GDM1 (cell line): ENCODE data around the gene CNN1.
A peak's percentile ranks its signal among the peaks of the same experiment; 100 is the strongest.
"Not testable (repeated sequence)": the region's sequence is repeated elsewhere in the genome, so short reads cannot be mapped to it uniquely, and the experiment has no call there.

Experiments used
- DNase-seq: peaks from one replicate; lab custom pipeline; 2025; lab: John Stamatoyannopoulos, UW

The CNN1 gene

DNA sequence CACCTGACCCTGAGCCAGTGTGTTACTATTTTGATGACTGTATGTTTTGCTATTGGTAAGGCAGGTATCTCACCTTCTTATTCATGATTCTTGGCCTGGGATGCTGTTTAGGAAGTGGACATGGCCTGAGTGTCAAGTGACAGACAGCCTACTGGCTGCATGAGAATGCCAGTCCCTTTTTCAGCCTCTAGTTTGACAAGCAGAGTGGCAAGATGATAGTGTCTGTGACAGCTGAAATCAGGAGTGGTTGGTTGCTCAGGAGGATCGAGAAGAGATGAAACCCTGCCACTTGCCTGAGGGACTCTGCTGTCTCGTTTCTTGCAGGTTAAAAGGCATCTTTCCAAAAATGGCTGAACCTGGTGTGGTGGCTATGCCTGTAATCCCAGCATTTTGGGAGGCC is 27.5 kb downstream of the CNN1 start:
- DNase-seq = no peak

DNA sequence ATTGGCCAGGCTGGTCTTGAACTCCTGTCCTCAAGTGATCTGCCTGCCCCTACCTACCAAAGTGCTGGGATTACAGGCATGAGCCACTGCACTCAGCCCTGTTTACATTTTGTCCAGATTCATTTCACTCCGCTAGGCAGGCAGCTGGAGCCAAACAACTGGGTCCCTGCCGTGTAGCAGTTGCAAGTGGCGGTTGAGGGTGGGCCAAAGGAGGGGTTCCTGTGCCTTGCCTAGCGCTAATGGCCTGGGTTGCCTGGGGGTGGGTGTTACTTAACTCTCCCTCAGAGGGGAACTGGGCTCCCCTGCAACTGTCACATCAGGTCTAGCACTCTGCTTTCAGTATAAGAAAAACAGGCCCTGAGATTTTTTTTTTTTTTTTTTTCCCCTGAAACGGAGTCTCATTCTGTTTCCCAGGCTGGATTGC is 31.4 kb downstream of the CNN1 start:
- no peak for DNase-seq

DNA sequence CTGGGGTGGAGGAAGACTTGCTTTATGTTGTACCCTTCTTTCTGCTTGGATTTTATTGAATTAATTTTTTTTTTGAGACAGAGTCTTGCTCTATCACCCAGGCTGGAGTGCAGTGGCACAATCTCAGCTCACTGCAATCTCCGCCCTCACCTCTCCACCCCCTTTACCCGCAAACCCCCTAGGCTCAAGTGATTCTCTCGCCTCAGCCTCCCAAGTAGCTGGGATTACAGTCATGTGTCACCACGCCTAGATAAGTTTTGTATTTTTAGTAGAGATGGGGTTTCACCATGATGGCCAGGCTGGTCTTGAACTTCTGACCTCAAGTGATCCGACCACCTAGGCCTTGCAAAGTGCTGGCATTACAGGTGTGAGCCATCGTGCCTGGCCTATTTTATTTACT is 34.7 kb downstream of the CNN1 start:
- not testable (repeated sequence) for DNase-seq

DNA sequence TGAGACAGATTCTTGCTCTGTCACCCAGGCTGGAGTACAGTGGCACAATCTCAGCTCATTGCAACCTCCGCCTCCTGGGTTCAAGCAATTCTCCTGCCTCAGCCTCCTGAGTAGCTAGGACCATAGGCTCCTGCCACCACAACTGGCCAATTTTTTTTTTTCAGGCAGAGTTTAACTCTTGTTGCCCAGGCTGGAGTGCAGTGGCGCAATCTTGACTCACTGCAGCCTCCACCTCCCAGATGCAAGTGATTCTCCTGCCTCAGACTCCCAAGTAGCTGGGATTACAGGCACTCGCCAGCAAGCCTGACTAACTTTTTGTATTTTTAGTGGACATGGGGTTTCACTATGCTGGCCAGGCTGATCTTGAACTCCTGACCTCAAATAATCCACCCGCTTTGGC is 35.1 kb downstream of the CNN1 start:
- not testable (repeated sequence) for DNase-seq

DNA sequence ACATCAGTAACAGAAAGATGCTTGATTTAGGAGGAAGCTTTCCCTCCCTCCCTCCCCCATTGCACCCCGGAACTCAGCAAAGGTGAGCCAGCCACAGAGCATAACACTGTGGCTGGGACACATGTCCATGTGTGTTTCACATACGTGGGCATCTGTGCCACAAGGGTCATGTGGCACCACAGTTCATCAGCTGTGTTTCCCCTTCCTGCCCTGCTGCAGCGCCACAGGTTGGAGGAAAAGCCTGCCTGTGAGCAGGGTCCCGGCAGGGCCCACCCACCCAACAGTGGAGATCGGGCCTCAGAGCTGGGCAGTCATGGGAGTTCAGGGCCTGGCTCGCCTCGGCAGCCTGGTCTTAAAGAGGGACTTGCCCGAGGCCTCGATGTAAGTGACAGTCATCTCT is 36.0 kb downstream of the CNN1 start:
- no peak for DNase-seq

DNA sequence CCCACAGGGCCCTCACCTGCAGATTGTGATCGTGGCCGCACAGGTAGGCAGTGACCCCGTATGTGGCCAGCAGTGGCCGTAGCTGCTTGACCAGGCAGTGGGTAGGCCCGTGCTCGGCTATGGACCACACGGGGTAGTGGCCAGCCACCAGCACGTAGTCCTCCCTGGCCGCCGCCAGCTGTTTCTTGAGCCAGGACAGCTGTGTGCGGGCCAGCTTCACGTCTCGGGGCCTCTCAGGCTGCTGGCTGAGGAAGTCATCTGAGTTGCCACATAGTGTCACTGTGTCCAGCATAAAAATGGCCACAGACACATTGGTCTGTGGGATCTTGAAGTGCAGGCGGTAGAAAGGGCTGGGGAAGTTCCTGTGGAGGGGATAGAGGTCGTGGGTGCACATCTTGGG is 37.6 kb downstream of the CNN1 start:
- no peak for DNase-seq

DNA sequence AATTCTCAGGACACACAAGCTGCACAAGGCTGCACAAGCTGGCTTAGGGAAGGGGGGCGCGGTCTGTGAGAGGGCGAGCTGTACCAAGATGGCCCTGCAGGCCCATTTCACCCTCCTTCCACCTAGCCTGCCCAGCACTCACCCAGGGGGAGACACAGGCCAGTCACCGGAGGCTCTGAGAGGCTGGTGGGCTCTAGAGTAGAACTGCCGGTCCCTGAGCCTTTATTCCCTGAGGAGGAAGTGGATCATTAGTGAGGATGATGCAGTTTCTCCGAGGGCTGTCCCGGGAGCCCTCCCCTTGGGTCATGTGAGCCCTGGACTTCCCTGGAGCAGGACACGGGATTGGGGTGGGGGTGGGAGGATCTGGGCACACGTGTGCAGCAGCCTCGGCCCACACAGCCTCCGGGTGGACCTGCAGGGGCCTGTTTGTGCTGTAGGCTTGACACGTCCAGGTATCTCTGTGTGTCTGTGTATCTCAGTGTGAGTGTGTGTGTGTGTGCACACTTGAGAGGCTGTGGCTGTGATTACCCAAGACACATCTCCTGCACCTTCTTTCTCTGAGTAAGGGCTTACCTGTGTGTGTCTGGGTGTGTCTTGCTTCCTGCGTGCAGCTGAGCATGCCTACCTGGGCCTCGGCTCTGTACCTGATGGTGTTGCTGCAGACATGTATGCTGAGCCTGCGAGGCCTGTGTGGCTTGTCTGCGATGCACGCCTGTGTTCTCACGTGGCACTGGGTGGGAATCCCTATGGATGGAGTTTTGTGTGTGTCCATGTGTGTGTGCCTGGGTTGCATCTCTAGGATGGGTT is 39.0 kb downstream of the CNN1 start, which contains the start of gene ACP5:
TSS of gene ACP5 (minus strand) at position 195 of the 807 bp plus-strand sequence. CDS start 328 bp downstream, outside the sequence.
- DNase-seq = no peak

DNA sequence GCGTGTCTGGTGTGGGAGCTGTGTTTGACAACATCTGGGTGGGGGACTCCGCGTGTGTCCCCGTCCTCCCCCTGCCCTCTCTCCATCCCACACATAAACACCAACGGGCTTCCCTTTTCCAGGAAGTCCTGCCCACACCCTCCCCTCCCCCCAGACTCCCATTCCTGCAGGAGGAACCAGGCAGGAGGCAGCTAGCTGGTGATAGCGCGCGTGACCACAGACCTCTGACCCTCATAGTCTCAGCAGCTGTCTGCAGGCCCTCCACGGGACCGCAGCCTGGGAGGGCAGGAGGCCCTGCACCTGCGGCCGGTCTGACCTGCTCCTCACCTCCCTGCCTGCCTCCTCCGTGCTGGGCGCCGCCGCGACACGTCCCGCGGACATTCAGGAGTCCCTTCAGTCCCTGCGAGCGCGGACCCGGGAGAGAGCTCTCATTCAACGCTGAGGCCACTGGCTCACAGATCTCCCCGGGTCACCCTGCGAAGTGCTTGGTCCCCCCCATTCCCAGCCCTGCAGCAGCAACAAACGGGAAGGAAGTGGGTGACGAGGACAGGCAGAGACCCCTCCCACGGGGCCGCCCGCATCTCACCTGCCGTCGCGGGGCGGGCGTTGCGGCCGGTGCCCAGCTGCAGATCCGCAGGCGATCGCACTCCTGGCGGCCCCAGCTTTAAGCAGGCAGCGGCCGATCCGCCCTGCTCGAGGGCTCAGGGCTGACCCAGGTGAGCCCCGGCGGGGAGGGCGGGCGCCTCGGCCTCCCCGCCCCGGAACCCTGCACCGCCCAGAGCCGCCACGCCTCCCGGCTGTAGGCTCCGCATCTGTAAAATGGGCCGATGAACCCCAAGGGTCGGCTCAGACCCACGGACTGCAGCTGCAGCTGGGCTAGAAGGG is 39.8 kb downstream of the CNN1 start:
- no peak for DNase-seq

DNA sequence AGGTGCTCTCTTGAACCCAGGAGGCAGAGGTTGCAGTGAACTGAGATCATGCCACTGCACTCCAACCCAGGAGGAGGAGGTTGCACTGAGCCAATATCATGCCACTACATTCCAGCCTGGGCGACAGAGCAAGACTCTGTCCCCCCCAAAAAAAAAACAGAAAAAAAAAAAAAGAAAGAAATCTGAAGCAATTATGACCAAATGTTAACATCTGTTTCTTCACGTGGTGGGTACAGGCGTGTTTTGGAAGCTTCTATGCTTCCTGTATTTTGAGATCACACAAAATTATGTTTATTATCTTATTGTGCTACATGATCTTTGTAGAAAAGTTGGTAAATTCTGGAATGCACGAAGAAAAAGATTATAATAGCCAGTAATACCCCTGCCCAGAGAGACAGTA is 41.5 kb downstream of the CNN1 start:
- no peak for DNase-seq

DNA sequence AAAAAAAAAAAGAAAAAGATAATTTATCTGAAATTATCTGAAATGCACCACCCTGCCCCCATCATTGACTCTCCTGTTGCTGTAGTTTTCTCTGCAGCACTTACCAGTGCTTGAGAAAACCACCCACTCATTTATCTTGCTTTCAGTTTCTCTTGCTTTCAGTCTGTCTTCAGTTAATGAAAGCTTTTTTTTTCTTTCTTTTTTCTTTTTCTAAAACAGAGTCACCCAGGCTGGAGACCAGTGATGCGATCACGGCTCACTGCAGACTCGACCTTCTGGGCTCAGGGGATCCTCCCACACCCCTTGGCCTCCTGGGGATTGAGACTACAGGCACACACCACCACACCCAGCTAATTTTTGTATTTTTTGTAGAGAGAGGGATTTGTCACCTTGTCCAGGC is 43.1 kb downstream of the CNN1 start:
- no peak for DNase-seq

DNA sequence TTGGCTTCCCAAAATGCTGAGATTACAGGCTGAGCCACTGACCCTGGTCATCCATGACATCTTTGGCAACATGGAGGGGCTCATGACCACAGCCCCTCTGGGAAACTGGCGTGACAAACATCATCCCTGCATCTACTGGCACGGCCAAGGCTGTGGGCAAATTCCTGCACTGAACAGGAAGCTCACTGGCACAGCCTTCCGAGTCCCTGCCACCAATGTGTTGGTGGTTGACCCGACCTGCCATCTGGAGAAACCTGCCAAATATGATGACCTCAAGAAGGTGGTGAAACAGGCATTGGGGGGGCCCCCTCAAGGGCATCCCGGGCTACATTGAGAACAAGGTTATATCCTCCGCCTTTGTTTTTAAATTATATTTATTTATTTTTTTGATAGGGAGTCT is 47.7 kb downstream of the CNN1 start:
- DNase-seq = no peak

DNA sequence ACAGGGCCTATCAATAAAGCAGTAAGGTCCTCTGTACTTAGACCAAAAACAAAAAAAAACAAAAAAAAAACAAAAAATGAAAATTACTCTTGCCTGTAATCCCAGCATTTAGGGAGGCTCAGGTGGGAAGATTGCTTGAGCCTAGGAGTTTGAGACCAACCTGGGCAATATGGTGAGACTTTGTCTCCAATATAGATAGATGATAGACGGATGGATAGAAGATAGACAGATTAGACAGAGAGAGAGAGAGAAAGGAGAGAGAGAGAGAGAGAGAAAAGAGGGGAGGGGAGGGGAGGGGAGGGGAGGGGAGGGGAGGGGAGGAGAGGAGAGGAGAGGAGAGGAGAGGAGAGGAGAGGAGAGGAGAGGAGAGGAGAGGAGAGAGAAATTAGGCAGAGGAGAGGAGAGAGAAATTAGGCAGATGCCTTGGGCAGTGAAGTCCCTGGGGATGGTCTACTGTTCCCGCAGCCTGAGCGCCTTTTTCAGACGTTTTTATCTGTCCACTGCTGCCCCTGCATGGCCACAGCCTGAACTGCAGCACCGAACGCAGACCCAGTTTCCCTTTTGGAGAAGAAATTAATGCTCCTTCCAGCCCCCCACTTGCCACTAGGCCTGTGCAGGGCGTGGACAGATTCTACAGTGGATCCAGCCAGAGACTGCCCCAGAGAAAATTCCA is 48.8 kb downstream of the CNN1 start:
- peak; percentile 6 for DNase-seq

DNA sequence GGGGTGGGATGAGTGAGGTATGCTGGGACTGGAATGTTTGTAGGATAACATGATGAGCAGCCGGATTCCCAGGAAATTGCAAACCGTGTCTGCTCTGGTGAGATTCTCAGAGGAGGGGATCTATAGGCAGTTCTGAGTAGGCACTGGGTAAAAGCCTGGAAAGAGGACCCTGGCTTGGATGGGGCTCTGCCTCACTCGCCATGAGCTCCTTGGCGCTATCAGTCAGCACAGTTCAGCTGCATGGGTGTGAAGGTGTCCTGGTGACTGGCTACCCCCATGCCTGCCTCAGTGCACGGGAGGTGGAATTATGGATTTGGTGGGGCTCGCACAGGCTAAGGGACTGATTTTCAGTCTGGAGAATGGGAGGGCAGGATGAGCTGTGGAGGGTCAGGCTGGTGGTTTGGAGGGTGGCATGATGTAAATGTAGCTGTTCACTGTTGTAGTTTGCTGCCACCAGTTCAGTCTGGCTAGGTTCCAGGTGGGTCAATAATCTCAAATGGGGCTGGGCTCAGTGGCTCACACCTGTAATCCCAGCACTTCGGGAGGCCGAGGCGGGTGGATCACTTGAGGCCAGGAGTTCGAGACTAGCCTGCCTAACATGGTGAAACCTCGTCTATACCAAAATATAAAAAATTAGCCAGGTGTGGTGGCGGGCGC is 49.5 kb downstream of the CNN1 start:
- DNase-seq = no peak

DNA sequence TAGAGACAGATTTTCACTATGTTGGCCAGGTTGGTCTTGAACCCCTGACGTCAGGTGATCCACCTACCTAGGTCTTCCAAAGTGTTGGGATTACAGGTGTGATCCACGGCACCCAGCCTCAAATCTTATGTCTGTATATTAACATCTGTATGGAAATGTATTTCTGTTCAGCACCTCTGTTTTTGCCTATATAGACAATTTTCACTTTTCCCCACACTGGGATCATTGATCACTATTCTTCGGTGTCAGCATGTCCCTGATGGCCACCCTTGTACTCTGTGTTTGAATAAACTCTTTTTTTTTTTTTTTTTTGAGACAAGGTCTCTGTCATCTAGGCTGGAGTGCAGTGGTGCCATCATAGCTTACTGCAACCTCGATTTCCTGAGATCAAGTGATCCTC is 55.4 kb downstream of the CNN1 start:
- DNase-seq = no peak

DNA sequence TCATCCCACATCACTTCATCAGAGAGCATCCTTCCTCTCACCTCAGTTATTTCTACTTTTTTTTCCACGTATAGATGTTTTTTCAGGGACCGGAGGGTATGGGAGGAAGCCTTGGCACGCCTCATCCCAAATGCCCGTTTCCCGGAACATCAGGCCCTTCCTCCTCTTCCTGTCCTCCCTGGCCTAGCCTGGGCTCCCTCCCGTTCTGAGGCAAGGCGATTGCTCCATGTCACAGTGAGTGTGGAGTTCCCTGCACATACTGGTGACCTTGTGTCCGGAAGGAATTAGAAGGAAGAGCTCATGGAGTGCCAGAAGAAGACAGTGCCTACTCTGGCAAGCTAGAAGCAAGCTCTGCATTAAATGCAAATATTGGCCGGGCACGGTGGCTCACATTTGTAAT is 57.5 kb downstream of the CNN1 start:
- no peak for DNase-seq

DNA sequence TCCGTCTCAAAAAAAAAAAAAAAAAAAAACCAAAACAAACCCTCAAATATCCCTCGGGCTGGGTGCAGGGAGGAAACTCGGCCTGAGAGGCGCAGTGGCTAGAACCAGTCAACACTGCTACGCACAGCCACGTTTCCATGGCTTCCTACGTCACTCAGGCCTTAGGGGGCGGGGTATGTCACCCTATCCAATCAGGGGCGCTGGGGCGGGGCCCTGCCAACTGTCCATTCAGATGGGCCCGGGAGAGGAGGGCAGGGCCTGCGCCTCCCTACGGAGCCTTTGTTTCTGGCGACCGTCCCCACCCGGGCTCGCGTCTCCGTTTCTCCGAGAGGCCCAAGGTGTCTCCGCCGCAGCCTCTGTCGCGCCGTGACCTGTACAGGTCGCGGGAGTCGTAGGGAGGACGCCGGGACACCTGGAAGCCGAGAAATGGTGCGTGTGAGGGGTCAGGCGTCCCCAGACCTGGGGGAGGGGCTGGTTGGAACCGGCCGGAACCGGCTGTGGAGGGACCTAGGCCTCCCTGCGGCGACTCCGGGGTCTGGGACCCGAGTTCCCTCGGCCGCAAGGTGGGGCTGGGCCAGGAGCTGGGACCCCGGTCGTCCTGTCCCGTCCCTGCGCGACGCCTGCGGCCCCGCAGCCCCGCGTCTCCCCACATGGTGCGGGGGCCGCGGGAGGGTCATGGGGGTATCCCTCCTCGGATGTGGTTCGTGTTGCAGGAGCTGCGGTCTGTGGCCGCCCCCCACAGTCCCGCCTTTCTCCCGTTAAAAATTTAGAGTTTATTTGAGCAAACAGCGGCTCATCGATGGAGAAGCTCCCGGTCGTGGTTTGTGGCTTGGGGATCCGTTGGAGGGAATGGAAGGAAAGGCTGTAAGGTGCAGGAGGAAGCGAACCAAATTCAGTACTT is 58.8 kb downstream of the CNN1 start, which contains the start of gene ZNF627:
TSS of gene ZNF627 (plus strand) at position 282 of the 901 bp plus-strand sequence. CDS start at position 427, 145 bp downstream.
- peak; percentile 97 for DNase-seq

DNA sequence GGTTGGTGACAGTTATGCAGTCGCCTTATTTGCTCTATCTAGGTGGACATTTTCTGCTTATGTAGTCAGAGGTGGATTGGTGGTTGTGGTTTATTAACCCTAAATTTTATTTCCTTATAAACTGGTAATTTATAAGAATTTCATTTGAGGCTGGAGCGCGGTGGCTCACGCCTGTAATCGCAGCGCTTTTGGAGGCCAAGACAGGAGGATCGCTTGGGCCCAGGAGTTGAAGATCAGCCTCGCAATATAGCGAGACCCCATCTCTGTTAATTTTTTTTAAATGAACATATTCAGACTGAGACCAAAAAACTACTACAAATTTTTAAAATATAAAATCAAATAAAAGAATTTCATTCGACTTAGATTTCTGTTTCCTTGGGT is 59.4 kb downstream of the CNN1 start:
- no peak for DNase-seq

DNA sequence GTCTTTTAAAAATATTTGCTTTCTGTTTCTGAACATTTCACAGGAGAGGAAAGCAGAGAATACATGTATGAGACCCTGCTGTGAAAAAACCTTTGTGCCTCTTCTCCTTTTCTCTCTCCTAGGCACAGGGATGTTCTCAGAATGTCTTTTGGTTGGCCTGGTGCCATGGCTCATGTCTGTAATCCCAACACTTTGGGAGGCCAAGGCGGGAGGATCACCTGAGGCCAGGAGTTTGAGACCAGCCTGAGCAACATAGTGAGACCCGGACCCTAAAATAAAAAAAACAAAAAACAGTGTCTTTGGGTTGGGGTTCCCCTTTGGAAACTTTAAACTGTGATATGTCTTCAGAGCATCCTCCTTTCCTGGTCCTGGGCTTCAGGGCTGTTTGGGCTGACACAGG is 60.1 kb downstream of the CNN1 start:
- no peak for DNase-seq

DNA sequence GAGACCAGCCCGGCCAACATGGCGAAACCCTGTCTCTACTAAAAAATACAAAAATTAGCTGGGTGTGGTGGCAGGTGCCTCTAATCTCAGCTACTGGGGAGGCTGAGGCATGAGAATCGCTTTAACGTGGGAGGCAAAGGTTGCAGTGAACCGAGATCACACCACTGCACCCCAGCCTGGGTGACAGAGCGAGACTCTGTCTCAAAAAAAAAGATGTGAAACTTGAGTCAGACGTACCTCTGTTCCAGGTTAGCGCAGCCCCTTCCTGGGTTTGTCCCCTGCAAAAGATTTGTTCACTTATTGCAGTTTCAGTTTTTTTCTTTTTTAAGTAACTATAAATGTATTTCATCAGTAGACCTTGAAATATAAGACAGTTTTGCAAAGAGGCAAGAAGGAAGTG is 61.1 kb downstream of the CNN1 start:
- DNase-seq = not testable (repeated sequence)
